ENCODE results near the gene TMEM94.
A peak's percentile ranks its signal among the peaks of the same experiment; 100 is the strongest.
"Not testable (repeated sequence)": the region's sequence is repeated elsewhere in the genome, so short reads cannot be mapped to it uniquely, and the experiment has no call there.

The TMEM94 gene

GRCh38 chr17:75476271-75476671, 19.8 kb downstream of the TMEM94 start:
- no peak for DNase-seq (ENCODE audit: low read depth in 4 of 4, low spot score in 1 of 4)

DNA sequence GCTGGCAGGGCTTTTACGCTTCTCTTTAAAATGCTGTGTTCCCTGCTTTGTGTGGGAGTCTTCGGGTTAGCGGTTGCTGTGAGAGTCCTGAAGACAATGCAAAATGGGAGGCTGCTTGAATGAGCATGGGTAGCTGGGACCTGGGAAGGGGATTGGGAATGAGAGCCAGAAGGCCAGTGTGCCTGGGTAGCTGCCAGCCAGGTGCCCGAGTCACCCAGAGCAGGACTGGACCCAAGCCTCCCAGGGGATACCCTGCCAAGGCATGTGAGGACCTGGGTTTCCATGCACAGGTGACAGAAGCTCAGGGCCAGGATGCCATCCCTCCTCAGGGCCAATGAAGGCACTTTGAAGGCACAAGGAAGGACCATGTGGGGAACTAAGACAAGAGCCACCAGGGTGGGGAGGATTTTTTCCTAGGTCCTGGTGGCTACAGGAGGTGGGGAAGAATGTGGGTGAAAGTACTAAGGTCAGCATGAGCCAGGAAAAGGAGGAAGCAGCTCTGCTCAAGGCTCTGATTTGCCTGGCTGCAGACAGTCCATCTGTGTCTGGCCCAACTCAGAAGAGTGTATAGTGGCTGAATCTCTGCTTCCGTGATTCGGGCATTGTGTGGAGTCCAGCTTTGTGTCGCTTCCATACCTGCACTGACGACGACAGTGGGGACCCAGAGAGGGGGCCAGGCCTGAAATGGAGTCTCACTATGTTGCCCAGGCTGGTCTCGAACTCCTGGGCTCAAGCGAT, 20.5 kb downstream of the TMEM94 start:
- DNase-seq (ENCODE audit: low read depth in 4 of 4, low spot score in 1 of 4), result no peak

DNA sequence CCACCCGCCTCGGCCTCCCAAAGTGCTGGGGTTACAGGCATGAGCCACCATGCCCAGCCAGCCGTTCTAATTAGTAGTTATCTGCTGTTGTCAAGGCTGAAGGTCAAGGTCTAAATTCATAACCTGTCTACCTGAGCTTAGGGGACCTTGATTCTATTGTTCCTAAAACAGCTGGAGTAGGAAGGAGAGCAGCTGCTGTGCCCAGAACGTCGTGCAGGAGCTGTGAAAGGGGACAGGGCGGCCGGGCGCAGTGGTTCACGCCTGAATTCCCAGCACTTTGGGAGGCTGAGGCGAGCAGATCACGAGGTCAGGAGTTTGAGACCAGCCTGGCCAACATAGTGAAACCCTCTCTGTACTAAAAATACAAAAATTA, 21.0 kb downstream of the TMEM94 start:
- DNase-seq (ENCODE audit: low read depth in 4 of 4, low spot score in 1 of 4), result not testable (repeated sequence)

DNA sequence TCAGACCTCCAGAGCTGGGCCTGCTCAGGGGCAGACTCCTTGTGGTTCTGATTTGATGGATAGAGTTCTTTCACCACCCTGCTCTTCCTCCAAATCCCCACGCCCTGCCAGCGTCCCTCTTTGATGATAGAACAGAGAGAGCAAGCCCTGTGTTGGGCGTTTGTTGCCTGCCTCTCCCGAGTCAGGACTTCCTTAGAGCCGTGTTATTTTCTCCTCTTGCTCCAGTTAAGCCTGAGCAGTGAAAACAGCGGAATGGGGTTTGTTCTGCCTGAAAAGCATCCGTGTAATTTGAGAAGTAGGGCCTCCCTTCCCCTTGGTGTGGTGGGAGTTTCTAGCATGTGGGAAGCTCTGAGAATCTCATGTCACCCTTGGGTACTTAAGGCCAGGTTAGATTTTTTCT, 22.1 kb downstream of the TMEM94 start:
- no peak for DNase-seq (ENCODE audit: low read depth in 4 of 4, low spot score in 1 of 4)

- DNase-seq (ENCODE audit: low read depth in 4 of 4, low spot score in 1 of 4), result no peak
Measured at GRCh38 chr17:75480281-75480680, 23.8 kb downstream of the TMEM94 start.

DNA sequence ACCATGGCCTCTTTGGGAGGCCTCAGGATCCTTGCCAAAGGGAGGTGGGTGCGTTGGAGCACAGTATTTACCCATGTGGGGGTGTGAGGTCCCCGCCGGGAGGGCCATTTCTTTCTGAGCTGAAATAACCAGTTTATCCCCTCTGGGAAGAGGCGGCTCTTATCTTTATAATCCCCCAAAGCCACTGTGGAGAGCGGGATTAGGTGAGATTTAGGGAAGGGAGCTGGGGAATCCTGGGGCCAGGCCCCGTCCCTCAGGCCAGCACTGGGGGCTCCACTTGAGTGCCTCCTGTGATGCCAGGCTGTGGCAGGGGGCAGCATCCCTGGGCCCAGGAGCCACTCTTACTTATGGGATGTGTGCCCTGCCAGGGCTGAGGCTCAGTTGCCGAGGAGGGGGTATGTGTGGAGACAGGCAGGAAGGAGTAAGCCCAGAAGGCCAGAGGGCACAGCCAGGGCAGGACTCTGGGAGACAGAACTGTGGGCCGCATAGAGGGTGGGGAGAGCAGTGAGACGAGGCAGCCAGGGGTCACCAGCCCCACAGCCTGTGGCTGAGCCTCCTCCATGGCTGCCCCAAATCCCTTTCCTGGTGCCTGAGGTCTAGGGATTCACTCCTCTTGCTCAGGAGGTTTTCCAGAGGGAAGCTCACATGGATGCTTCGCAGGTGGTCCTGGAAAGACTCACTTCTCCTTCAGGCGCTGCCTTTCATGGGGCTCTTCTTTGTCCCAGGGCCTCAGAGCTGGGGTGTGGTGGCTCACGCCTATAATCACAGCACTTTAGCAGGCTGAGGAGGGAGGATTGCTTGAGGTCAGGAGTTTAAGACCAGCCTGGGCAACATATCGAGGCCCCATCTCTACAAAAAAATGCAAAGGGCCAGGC, 25.0 kb downstream of the TMEM94 start:
- DNase-seq (ENCODE audit: low read depth in 4 of 4, low spot score in 1 of 4), result no peak

GRCh38 chr17:75482098-75482942, 25.9 kb downstream of the TMEM94 start:
- DNase-seq (ENCODE audit: low read depth in 4 of 4, low spot score in 1 of 4), result no peak

GRCh38 chr17:75485688-75486087, 29.3 kb downstream of the TMEM94 start:
- DNase-seq (ENCODE audit: low read depth in 4 of 4, low spot score in 1 of 4), result no peak

GRCh38 chr17:75486151-75486550, 29.7 kb downstream of the TMEM94 start:
- DNase-seq (ENCODE audit: low read depth in 4 of 4, low spot score in 1 of 4), result no peak

DNA sequence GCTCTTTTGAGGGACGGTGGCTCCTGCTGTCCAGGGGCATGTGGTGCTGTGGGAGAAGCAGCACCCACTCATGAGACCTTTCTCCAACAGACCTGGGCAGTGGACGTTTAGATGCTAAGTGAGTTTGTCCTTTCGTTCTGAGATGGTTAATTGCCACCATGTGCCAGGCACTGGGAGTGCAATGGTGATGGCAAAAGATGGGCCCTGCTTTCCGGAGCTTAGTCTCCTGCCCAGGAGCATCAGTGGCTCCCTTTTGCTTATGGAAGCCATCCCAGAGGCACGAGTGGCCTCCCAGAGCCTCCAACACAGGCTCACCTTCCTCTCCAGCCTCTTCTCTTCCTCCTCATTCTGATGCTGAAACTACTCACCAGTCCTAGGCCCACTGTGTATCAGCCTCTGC, 30.5 kb downstream of the TMEM94 start:
- DNase-seq (ENCODE audit: low read depth in 4 of 4, low spot score in 1 of 4), result no peak

GRCh38 chr17:75487351-75488070, 31.1 kb downstream of the TMEM94 start:
- peak in 3 of 4 experiments; percentile 7 to 12 (median 8) for DNase-seq (ENCODE audit: low read depth in 4 of 4, low spot score in 1 of 4)

DNA sequence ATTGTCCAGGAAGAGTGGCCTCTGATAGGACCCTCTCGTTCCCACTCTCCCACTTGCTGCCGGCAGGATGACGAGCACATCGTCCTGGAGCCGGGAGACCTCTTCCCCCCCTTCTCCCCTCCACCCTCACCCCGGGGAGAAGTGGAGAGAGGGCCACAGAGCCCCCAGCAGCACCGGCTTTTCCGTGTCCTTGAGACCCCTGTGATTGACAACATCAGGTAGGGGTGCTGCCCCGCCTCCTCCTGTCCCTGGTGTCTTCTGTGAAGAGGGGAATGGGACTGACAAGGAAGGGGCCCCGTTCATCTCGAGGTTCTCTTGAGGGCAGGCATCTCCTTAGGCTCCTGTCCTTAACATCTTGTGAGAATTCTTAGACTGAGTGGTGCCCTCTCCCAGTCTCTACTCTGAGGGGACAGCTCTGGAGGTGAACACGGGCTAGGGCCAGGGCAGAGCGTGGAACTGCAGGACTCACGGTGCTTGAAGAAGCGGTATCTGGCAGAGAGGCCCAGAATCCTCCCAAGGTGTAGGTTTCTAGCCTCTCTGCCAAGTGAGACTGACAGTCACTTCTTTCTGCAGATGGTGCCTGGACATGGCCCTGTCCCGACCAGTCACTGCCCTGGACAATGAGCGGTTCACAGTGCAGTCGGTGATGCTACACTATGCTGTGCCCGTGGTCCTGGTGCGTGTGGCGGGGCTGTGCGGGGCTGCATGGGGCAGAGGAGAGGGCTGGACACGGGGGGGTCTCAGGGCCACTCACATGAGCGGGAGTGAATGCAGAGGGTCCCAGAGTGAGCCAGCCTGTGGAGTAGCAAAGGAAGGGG, 32.5 kb downstream of the TMEM94 start:
- DNase-seq (ENCODE audit: low read depth in 4 of 4, low spot score in 1 of 4), result no peak

DNA sequence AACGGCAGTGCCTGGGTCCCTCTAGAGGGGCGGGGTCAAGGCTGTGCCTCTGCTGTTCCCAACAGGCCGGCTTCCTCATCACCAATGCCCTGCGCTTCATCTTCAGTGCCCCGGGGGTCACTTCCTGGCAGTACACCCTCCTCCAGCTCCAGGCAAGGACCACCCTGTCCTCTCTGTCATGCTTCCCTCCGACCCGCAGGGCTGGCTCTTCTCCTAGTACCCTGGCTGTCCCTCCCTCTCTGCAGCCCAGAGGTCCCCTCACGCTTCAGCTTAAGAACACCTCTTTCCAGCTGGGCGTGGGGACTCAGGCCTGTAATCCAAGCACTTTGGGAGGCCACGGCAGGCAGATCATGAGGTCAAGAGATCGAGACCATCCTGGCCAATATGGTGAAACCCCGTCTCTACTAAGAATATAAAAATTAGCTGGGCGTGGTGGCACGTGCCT, 33.1 kb downstream of the TMEM94 start:
- DNase-seq (ENCODE audit: low read depth in 4 of 4, low spot score in 1 of 4), result no peak

DNA sequence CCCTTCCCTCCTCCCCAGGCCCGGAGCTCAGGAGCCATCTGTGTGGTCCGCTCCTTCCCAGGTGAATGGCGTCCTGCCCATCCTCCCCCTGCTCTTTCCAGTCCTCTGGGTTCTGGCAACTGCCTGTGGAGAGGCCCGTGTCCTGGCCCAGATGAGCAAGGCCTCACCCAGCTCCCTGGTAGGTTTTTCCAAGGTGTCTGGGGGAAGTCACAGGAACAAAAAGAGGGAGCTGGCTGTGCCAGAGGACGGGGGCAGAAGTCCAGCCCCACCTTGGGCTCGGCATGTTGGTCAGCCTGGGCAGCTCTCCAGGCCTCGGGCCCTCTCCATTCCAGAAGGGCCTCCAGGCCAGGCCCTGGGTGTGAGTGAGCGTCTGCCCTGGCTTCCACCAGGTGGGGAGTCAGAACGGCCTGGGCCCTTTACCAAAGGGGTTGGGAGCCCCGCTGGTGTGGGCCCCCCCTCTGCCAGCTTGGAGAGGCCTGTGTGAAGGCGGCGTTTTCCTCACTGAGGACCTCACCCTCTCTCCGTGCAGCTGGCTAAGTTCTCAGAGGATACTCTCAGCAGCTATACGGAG, 33.8 kb downstream of the TMEM94 start:
- DNase-seq (ENCODE audit: low read depth in 4 of 4, low spot score in 1 of 4), result no peak

DNA sequence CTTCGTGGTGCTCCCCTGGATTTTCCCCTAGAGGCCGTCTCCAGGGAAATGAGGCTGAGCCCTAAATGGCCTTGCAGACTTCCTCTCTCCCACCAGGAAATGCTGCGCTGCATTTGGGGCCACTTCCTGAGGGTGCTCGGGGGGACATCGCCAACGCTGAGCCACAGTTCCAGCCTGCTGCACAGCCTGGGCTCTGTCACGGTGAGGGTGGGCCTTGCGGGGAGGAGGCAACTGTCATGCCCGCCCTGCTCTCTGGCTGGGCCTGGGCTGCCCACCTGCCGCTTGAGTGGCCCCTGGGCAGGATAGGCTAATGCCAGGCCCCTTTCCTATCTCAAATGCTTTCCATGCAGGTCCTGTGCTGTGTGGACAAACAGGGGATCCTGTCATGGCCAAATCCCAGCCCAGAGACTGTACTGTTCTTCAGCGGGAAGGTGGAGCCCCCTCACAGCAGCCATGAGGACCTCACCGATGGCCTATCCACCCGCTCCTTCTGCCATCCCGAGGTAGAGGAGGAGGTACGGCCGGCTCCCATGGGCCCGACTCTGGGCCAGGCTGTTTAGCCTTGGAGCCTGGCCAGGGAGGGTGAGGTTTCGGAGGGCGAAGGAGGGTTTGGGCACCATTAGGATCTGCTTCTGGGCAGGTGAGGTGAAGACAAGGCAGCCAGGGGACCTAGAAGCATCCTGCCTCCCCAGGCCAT, 34.7 kb downstream of the TMEM94 start:
- DNase-seq (ENCODE audit: low read depth in 4 of 4, low spot score in 1 of 4), result no peak

GRCh38 chr17:75491680-75492079, 35.2 kb downstream of the TMEM94 start:
- DNase-seq (ENCODE audit: low read depth in 4 of 4, low spot score in 1 of 4), result no peak

- DNase-seq (ENCODE audit: low read depth in 4 of 4, low spot score in 1 of 4), result no peak
Measured at GRCh38 chr17:75492555-75493168, 36.2 kb downstream of the TMEM94 start.

- no peak for DNase-seq (ENCODE audit: low read depth in 4 of 4, low spot score in 1 of 4)
Measured at GRCh38 chr17:75493476-75494129, 37.2 kb downstream of the TMEM94 start.

Data from stimulated activated CD4-positive, alpha-beta T cell treated with anti-CD3 and anti-CD28 coated beads, Interleukin-1b, Interleukin-23, amount 100 ng/mL, for 24 hours (primary cell).